ENCODE data around the gene PSMG3. TPM values are rescaled to one million over a fixed set of nuclear protein-coding genes. Genes with fewer than 3 reads are reported as not detected.

Gene PSMG3
- total and polyA plus RNA-seq, 2 donors (not counting 3 experiments of a cell fraction or from before 2014, with no cell fraction given) = 25.5 to 49.7 TPM

DNA sequence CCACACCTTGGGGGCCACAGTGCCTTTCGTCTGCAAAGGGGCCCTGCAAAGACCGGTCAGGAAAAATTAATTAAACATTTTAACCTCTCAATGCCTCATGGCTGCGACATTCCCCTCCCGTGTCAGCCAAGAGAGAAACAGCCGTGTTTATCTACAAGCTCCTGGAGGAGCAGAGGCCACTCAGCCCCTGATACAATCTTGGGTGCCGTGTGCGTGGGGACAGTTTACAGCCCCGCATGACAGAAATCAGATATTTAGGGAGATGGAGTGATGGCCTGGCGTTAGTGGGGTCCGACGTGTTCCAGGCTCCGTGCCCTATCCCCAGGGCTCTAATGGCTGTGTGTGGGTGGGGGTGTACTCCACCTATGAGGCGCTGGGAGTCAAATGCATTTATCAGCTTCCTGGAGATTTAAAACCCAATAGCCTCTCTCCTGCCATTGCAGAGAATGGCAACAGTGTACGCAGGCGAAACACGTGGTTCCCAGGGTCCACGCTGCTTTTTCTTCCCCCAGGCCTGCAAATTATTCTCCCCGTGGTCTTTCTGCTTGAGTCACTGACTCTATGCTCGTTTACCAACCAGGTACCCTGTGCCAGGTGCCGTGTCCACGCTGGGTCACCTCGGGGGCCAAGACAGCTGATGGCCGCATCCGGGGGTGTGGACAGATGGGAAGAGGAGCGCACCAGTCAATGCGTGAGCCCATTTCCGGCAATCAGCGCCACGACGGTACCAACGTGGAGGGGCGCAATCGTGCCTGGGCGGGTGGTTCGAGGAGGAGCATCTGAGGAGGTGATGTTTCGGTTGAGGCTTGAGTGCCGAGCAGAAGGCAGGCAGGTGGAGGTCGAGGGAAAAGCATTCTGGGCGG lies 26.6 kb upstream of the PSMG3 start:
- ChIA-PET CTCF (interaction anchor here (1.2 kb wide), 1 partner anchor 17 kb away, joined by 4 read pairs; no protein-coding TSS in a partner anchor), POLR2A (no interaction called here)
- BruUV-seq (replicated peaks) = no TSS peak
- Histone ChIP-seq H4K20me1 (replicated peaks; ENCODE audit: control insufficient read depth, extremely low read depth, insufficient read depth, low read length) (no peaks in the 10 kb centered on the region), H3K4me2 (ENCODE audit: insufficient read depth, low read length) (no peak overlapping the region), H2AFZ (ENCODE audit: low read depth, low read length) (no peak overlapping the region), H3K36me3 (ENCODE audit: control insufficient read depth in 2 of 2, extremely low read depth in 1 of 2, insufficient read depth in 2 of 2, low read length in 2 of 2) (no peaks in the 10 kb centered on the region), H3K4me3 (replicated peaks in 1 of 3; ENCODE audit: insufficient read depth in 1 of 3, low read depth in 1 of 3, low read length in 3 of 3) (no peak overlapping the region), H3K4me1 (ENCODE audit: control insufficient read depth, extremely low read depth, insufficient read depth, low read length) (no peaks in the 10 kb centered on the region), H3K9me3 (replicated peaks; ENCODE audit: control insufficient read depth, insufficient read depth, low read length) (no peaks in the 10 kb centered on the region), H3K79me2 (ENCODE audit: control insufficient read depth, insufficient read depth, low read length) (no peaks in the 10 kb centered on the region), H3K9me1 (replicated peaks; ENCODE audit: control insufficient read depth, extremely low read depth, insufficient read depth, low read length) (no peaks in the 10 kb centered on the region), H3K27ac (ENCODE audit: insufficient read depth, low read depth, low read length) (no peak overlapping the region), H3K9ac (replicated peaks; ENCODE audit: extremely low read depth, insufficient read depth, low read length) (no peak overlapping the region), H3K27me3 (ENCODE audit: control insufficient read depth in 2 of 2, insufficient read depth in 2 of 2, low read length in 2 of 2) (peaks cover 7 to 10% of the 10 kb centered on the region in 2 experiments)
- DNase-seq (ENCODE audit: low read depth, low spot score) (no peak), FAIRE-seq (no peak)
- dilution Hi-C loops (cut with MboI; ENCODE audit: extremely low pct_ligation_motif_present, low sequenced_read_pairs) (no loop called here), intact Hi-C loops (cut with micrococcal nuclease) (no loop called here)
- no peak for TF ChIP-seq FOS (IDR thresholded peaks at IDR 0.05; ENCODE audit: borderline replicate concordance, insufficient read depth, low read length)
- no peak for TF ChIP-seq EZH2 (IDR thresholded peaks at IDR 0.05; ENCODE audit: borderline replicate concordance, low read depth, low read length, severe bottlenecking)
- TF ChIP-seq, protein P1, sequence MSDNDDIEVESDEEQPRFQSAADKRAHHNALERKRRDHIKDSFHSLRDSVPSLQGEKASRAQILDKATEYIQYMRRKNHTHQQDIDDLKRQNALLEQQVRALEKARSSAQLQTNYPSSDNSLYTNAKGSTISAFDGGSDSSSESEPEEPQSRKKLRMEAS (IDR thresholded peaks at IDR 0.05; ENCODE audit: insufficient read depth, insufficient read length) = no peak
- TF ChIP-seq GATA2 (IDR thresholded peaks at IDR 0.05; ENCODE audit: insufficient read depth, insufficient read length, low read depth, low read length) = no peak
- TF ChIP-seq MYC (IDR thresholded peaks at IDR 0.05; ENCODE audit: low read depth, low read length) = no peak
- no peak for TF ChIP-seq POLR2AphosphoS5 (IDR thresholded peaks at IDR 0.05; ENCODE audit: insufficient read depth, low read depth, low read length)
- TF ChIP-seq, protein P2, sequence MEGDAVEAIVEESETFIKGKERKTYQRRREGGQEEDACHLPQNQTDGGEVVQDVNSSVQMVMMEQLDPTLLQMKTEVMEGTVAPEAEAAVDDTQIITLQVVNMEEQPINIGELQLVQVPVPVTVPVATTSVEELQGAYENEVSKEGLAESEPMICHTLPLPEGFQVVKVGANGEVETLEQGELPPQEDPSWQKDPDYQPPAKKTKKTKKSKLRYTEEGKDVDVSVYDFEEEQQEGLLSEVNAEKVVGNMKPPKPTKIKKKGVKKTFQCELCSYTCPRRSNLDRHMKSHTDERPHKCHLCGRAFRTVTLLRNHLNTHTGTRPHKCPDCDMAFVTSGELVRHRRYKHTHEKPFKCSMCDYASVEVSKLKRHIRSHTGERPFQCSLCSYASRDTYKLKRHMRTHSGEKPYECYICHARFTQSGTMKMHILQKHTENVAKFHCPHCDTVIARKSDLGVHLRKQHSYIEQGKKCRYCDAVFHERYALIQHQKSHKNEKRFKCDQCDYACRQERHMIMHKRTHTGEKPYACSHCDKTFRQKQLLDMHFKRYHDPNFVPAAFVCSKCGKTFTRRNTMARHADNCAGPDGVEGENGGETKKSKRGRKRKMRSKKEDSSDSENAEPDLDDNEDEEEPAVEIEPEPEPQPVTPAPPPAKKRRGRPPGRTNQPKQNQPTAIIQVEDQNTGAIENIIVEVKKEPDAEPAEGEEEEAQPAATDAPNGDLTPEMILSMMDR (IDR thresholded peaks at IDR 0.05; ENCODE audit: extremely low read depth in 1 of 2, insufficient read depth in 1 of 2, low read depth in 1 of 2, low read length in 2 of 2) = no peak
- TF ChIP-seq JUN (IDR thresholded peaks at IDR 0.05; ENCODE audit: borderline replicate concordance, insufficient read depth, insufficient read length, low read depth) = no peak
- TF ChIP-seq POLR2A (IDR thresholded peaks at IDR 0.05; ENCODE audit: low read depth, low read length) = no peak
